Esophagus squamous epithelium (tissue), 5 donors: ENCODE measurements around the gene ADAMTSL1. TPM values are rescaled to one million over a fixed set of nuclear protein-coding genes. Genes with fewer than 3 reads are reported as not detected.

Source experiments
- DNase-seq: peaks from one replicate; lab custom pipeline; 2025; lab: John Stamatoyannopoulos, UW
- H3K27ac ChIP-seq, 4 donors: fragments of 200-600 bp; sonication (generic); one replicate each; pipeline ENCODE4 v1.5.1; 2016 to 2019; ENCODE audit warnings: mild to moderate bottlenecking in 1 of 4
- H3K27me3 ChIP-seq, 4 donors: fragments of 200-600 bp; sonication (generic); 1 replicate in 3 of 4; 2 replicates in 1 of 4; pipeline versions ENCODE4 v1.5.1 to v1.6.0; 2017 to 2021; ENCODE audit warnings: antibody characterized with exemption in 1 of 4
- H3K36me3 ChIP-seq, 3 donors: fragments of 200-600 bp; sonication (generic); one replicate each; pipeline ENCODE4 v1.5.1; 2016 to 2019
- H3K4me1 ChIP-seq, 3 donors: fragments of 200-600 bp; sonication (generic); one replicate each; pipeline ENCODE4 v1.5.1; 2017 to 2019
- H3K4me3 ChIP-seq, 4 donors: fragments of 200-600 bp; sonication (generic); 1 replicate in 3 of 4; 2 replicates in 1 of 4; pipeline ENCODE4 v1.5.1; 2016 to 2019; ENCODE audit warnings: mild to moderate bottlenecking in 2 of 4, moderate library complexity in 1 of 4
- H3K9me3 ChIP-seq, 3 donors: fragments of 200-600 bp; sonication (generic); one replicate each; pipeline ENCODE4 v1.5.1; 2016 to 2019
- CTCF ChIP-seq, 6 experiments: fragments of 450-650 bp in 4 of 6; fragments of 200-600 bp in 2 of 6; sonication (generic) in 2 of 6; IDR thresholded peaks; one replicate each; pipeline ENCODE4 v1.5.1; 2016 to 2019; ENCODE audit warnings: antibody characterized with exemption in 6 of 6, mild to moderate bottlenecking in 4 of 6, moderate library complexity in 4 of 6
- POLR2A ChIP-seq, 4 donors: fragments of 450-650 bp; IDR thresholded peaks; one replicate each; pipeline ENCODE4 v1.6.1; 2017; ENCODE audit warnings: antibody characterized with exemption in 4 of 4, mild to moderate bottlenecking in 4 of 4, moderate library complexity in 3 of 4
- WGBS, 2 donors: methylation state at CpG; one replicate each; pipeline ENCODE4 v1.1.5; 2018; 5-methylcytosine and 5-hydroxymethylcytosine counted together
- intact Hi-C: fragments of 100-400 bp; cut with DNase I; formaldehyde crosslinking; loops from one replicate; pipeline ENCODE4 v1.15.0; 2022
- total RNA-seq, 4 donors: library from RNA; depleted of rRNA; stranded (reverse); fragments of >200 nt; gene quantifications; one replicate each; pipeline ENCODE4 v1.1.0, GENCODE V29; 2016
- donor health status: DM: yes; HTN: yes; CAD: no.

The ADAMTSL1 gene
- total RNA-seq, 4 donors from 2014 or later = 0.80 to 23.7 (median 2.3) TPM

GRCh38 chr9:18896004-18896403 lies 422.1 kb downstream of the ADAMTSL1 start:
- H3K27me3 ChIP-seq = no peaks in the 10 kb centered on the region
- H3K4me1 ChIP-seq = no peaks in the 10 kb centered on the region
- no peak for DNase-seq
- intact Hi-C loops = no loop called here
- H3K36me3 ChIP-seq = peaks cover 0 to 10% (median 0%) of the 10 kb centered on the region in 3 donors
- no peak overlapping the region for H3K4me3 ChIP-seq
- peaks cover 0 to 21% (median 15%) of the 10 kb centered on the region in 3 donors for H3K9me3 ChIP-seq
- no peak overlapping the region for H3K27ac ChIP-seq
- TF ChIP-seq CTCF (IDR thresholded peaks at IDR 0.05) = no peak
- TF ChIP-seq POLR2A (IDR thresholded peaks at IDR 0.05) = no peak

GRCh38 chr9:18896531-18897179 lies 422.7 kb downstream of the ADAMTSL1 start:
- Histone ChIP-seq H3K4me1 (no peaks in the 10 kb centered on the region), H3K36me3 (peaks cover 0 to 10% (median 0%) of the 10 kb centered on the region in 3 donors), H3K4me3 (no peak overlapping the region), H3K27ac (no peak overlapping the region), H3K27me3 (no peaks in the 10 kb centered on the region), H3K9me3 (peaks cover 0 to 21% (median 15%) of the 10 kb centered on the region in 3 donors)
- no peak for DNase-seq
- no CpG with 5 or more reads among the region's 2 CpGs for WGBS, 2 donors
- TF ChIP-seq POLR2A (IDR thresholded peaks at IDR 0.05) = no peak
- no peak for TF ChIP-seq CTCF (IDR thresholded peaks at IDR 0.05)
- intact Hi-C loops = no loop called here

- Histone ChIP-seq H3K4me3 (no peak overlapping the region), H3K27me3 (no peaks in the 10 kb centered on the region), H3K4me1 (peaks cover 0 to 7% (median 0%) of the 10 kb centered on the region in 3 donors), H3K27ac (no peak overlapping the region), H3K9me3 (peaks cover 0 to 3% (median 0%) of the 10 kb centered on the region in 3 donors), H3K36me3 (no peaks in the 10 kb centered on the region)
- WGBS, 2 donors = 83 to 92% methylated on average over 2 of the region's 2 CpGs
- no peak for DNase-seq
- intact Hi-C loops = no loop called here
- TF ChIP-seq POLR2A (IDR thresholded peaks at IDR 0.05) = no peak
- TF ChIP-seq CTCF (IDR thresholded peaks at IDR 0.05) = no peak
Measured at GRCh38 chr9:18903450-18903849, 429.5 kb downstream of the ADAMTSL1 start.

GRCh38 chr9:18905028-18905882 lies 431.3 kb downstream of the ADAMTSL1 start:
- no peak for DNase-seq
- H3K4me3 ChIP-seq = no peak overlapping the region
- peaks cover 0 to 7% (median 0%) of the 10 kb centered on the region in 3 donors for H3K4me1 ChIP-seq
- intact Hi-C loops = no loop called here
- WGBS, 2 donors = 79 to 81% methylated on average over 9 of the region's 11 CpGs
- no peak overlapping the region for H3K27ac ChIP-seq
- no peaks in the 10 kb centered on the region for H3K27me3 ChIP-seq
- H3K9me3 ChIP-seq = peaks cover 0 to 3% (median 0%) of the 10 kb centered on the region in 3 donors
- no peak for TF ChIP-seq POLR2A (IDR thresholded peaks at IDR 0.05)
- TF ChIP-seq CTCF (IDR thresholded peaks at IDR 0.05) = no peak
- H3K36me3 ChIP-seq = no peaks in the 10 kb centered on the region
